Measurements from ENCODE around the gene PLA2R1.
"Not testable (repeated sequence)": the region's sequence is repeated elsewhere in the genome, so short reads cannot be mapped to it uniquely, and the experiment has no call there.

The PLA2R1 gene

GRCh38 chr2:159968279-159968900 lies 94.0 kb downstream of the PLA2R1 start:
- peak; percentile 42 for DNase-seq (ENCODE audit: low spot score)
- TF ChIP-seq CTCF (IDR thresholded peaks at IDR 0.05; ENCODE audit: borderline replicate concordance, control extremely low read depth, extremely low read depth, insufficient read depth, missing control alignments) = peak; percentile 63
- in situ Hi-C loops (cut with MboI; ENCODE audit: low sequenced_read_pairs, unreplicated experiment) = no loop called here

DNA sequence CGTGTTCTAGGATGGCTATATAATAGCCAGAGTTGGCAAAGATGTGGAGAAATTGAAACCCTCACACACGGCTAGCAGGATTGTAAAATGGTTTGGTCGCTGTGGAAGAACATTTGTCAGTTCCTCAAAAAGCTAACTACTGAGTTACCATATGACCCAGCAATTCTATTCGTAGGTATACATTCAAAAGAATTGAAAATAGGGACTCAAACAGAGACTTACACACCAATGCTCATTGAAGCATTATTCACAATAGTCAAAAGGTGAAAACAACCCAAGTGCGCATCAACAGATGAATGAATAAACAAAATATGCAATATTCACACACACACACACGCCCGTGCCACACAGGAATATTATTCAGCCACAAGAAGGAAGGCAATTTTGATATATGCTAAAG lies 98.7 kb downstream of the PLA2R1 start:
- DNase-seq (ENCODE audit: low spot score) = no peak
- in situ Hi-C loops (cut with MboI; ENCODE audit: low sequenced_read_pairs, unreplicated experiment) = no loop called here
- TF ChIP-seq CTCF (IDR thresholded peaks at IDR 0.05; ENCODE audit: borderline replicate concordance, control extremely low read depth, extremely low read depth, insufficient read depth, missing control alignments) = no peak

GRCh38 chr2:159962513-159962912 lies 99.9 kb downstream of the PLA2R1 start:
- DNase-seq (ENCODE audit: low spot score); in situ Hi-C loops (cut with MboI; ENCODE audit: low sequenced_read_pairs, unreplicated experiment): not testable (repeated sequence)

DNA sequence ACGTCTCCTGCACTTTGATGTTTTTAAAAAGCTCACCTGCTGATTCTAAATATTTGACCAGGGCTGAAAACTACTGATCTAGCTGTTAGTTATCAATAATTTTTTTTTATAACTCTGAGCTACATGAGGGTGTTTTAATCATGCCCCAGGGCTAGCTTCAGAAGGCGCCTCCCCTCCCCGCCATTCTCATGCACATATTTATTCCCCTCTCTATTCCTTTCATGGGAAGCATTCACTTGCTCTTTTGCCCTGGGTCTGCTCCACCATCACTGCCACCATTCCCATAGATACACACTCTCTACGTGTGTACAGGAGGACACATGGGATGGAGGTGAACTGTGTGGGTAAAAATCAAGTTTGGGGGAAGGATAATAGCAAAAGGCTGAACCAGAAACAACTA lies 101.0 kb downstream of the PLA2R1 start:
- no peak for TF ChIP-seq CTCF (IDR thresholded peaks at IDR 0.05; ENCODE audit: borderline replicate concordance, control extremely low read depth, extremely low read depth, insufficient read depth, missing control alignments)
- in situ Hi-C loops (cut with MboI; ENCODE audit: low sequenced_read_pairs, unreplicated experiment) = no loop called here
- no peak for DNase-seq (ENCODE audit: low spot score)

DNA sequence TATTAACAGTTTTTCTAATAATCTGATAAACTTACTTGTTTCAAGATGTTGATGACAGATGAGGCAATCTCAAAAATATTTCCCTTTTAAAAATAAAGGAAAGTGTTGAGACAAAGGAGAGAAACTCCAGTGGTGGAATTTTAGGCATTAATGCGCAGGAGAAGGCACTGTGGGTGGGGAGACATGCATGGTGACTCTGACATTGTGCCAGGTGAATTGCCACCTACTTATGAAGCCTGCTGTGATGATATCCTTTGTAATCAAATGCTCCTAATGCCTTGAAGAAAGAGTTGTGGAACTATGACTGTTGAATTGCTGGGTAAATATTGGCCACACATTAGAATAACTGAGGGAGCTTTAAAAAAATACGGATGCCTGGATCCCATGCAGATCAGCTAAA lies 101.4 kb downstream of the PLA2R1 start:
- no peak for DNase-seq (ENCODE audit: low spot score)
- in situ Hi-C loops (cut with MboI; ENCODE audit: low sequenced_read_pairs, unreplicated experiment) = no loop called here
- TF ChIP-seq CTCF (IDR thresholded peaks at IDR 0.05; ENCODE audit: borderline replicate concordance, control extremely low read depth, extremely low read depth, insufficient read depth, missing control alignments) = no peak

GRCh38 chr2:159960414-159960813 lies 102.0 kb downstream of the PLA2R1 start:
- TF ChIP-seq CTCF (IDR thresholded peaks at IDR 0.05; ENCODE audit: borderline replicate concordance, control extremely low read depth, extremely low read depth, insufficient read depth, missing control alignments) = no peak
- in situ Hi-C loops (cut with MboI; ENCODE audit: low sequenced_read_pairs, unreplicated experiment) = no loop called here
- DNase-seq (ENCODE audit: low spot score) = peak; percentile 18

DNA sequence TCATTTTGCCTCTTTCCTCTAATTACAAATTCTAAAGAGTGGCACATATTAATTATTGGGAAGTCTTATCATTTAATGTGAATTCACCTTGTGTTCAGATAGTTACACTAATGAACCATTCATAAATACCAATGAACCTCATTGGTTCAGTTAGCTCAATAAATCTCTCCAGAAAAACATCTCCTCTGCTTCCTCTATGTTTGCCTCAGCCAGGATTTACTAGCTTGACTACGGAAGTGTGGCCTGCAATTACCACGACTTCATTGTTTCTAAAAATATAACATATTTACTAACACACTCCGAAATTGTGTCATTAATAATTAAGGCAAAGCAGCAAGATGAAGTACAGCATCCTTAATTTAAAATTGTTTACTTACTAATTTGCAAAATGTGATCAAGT lies 103.3 kb downstream of the PLA2R1 start:
- DNase-seq (ENCODE audit: low spot score) = no peak
- in situ Hi-C loops (cut with MboI; ENCODE audit: low sequenced_read_pairs, unreplicated experiment) = no loop called here
- TF ChIP-seq CTCF (IDR thresholded peaks at IDR 0.05; ENCODE audit: borderline replicate concordance, control extremely low read depth, extremely low read depth, insufficient read depth, missing control alignments) = no peak
